SHP77 (cell line): ENCODE data around the gene LACTBL1.
A peak's percentile ranks its signal among the peaks of the same experiment; 100 is the strongest.
"Not testable (repeated sequence)": the region's sequence is repeated elsewhere in the genome, so short reads cannot be mapped to it uniquely, and the experiment has no call there.

Experiments used
- DNase-seq, 2 experiments: peaks; one replicate each; lab custom pipeline; 2025; lab: John Stamatoyannopoulos, UW

The LACTBL1 gene, protein sequence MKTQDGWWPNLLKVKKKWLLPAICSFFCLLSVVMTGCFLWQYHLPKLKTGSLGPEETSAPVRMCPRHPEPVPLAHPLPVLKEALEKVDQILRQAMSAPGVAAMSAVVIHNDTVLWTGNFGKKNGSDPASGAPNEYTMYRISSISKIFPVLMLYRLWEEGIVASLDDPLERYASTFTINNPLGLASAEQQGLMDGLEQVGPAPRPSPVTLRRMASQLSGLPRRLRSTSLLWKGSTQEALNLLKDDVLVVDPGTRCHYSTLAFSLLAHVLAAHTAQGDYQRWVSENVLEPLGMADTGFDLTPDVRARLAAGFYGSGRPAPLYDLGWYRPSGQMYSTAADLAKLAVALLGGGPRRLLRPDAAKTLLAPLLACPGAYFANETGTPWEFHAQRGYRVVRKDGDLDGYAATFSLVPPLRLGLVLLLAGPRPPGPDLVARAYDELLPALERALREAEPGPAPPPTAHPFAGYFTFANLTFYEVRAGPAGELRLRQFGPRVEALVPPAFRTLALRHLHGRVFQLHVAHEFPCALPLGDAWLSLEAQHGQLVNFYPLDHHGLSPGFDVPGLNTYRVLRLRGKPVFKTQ

DNA sequence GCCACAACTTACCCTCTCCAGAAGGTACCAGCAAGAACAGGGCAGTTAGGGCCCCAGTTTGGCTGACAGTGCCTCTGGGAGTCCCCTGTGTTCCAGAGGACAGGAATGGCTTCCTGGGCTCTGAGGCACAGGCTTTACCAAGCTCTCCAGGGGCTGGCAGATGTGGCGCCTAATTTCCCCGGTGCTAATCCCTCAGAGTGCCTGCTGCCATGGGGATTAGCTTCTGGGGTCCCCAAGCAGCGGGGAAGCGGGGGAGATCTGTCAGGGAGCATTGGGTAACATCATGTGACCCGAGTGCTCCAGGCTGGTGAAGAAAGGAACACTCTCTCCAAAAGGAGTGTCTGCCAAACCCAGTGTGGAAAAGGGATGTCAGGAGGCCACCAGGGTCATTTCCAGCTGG, at the start of gene LACTBL1:
Gene LACTBL1 (minus strand): TSS at position 107 of the 400 bp plus-strand sequence. CDS start 550 bp downstream, outside the sequence.
- DNase-seq = no peak

DNA sequence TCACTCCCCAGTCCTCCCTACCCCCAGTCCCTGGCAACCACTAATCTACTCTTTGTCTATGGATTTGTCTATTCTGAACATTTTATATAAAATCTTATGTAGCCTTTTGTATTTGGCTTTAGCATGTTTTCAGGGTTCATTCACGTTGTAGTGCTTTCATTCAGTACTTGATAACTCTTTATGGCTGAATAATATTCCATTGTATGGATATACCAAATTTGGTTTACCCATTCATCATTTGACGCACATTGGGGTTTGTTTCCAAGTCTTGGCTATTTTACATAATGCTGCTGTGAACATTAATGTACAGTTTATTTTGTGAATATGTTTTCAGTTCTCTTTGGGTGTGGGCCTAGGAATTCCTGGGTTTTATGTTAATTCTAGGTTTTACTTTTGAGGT, 49.2 kb upstream of the LACTBL1 start:
- no peak for DNase-seq

DNA sequence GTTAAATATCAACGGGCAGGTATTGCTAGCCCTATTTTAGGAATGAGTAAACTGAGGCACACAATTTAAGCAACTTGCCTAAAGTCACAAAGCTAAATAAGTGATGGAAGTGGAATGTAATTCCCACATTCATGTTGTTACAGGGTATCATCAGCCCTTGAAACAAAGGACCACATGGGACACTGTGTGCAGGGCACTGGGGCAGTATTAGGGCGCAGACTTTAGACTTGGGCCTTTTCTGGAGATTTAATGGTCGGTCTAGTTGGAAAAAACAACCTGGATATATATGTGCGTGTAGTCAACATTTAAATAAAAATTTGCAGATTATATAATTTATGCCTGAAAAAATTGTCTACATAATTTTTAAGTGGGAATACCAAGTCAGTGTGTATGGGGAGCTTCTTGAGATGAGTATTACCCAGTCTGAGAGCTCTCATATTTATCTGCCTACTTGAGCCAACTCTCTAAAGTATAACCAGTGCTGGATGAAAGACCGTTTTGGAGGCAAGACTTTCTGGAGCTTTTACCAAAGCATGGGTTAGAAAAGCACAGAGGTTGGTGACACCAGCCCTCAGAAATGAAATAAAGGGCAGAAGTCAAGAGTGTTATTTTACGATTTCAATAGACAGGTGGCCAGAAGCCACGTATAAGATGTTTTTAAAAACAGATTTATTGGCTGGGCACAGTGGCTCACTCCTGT, 48.2 kb upstream of the LACTBL1 start:
- DNase-seq = peak in 1 of 2 experiments; percentile 2

DNA sequence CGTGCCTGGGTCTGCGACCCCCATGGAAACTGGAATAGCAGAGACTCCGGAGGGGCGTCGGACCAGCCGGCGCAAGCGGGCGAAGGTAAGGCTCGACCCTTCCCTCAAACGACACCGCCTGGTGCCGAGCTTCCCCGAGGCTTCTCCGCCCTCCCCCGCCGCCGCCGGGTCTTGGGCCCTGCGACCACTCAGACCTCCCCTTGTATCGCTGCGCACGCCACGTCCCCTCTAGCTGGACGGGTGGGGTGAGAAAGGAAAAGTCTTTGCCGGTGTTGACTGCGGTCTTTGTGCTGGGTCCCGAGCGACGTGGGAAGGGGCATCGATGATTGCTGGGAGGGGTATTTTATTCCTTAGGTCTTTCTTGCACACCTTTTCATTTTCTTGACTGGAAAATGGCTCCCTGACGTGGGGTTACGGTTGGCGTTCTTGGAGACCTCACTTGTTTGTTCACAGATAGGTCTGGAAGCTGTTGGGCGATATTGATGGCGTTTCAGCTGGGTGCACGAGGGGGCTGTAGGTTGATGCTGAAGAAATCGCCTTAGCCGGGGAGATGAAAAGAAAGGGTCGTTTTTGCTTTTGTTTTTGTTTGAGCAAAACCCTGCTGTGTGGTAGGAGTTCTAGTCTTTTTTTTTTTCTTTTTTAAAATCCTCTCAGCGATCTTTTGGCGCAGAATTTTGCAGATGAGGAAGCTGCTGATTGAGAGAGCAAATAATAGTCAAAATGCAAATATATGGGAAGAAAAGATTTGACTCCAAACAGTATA, 47.4 kb upstream of the LACTBL1 start:
- peak; percentile 21 to 24 for DNase-seq

DNA sequence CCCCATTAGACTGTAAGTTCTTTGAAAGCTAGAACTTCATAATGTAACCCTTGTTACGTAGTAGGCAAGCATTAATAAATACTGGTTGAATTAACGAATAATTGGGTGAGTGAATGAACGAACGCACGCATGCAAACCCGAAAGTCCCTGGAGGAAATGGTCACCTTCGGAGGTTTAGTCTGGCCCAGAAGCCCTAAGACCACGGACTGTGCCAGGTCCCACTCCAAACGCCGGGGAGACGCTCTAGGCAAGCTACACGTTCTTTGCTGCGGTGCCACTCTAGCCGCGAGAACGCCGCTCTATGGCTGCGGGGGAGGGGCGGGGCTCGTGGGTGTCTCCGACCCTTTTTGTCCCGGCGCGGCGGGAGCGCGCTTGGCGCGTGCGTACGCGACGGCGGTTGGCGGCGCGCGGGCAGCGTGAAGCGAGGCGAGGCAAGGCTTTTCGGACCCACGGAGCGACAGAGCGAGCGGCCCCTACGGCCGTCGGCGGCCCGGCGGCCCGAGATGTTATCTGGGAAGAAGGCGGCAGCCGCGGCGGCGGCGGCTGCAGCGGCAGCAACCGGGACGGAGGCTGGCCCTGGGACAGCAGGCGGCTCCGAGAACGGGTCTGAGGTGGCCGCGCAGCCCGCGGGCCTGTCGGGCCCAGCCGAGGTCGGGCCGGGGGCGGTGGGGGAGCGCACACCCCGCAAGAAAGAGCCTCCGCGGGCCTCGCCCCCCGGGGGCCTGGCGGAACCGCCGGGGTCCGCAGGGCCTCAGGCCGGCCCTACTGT, 46.6 kb upstream of the LACTBL1 start, which contains the start of gene KDM1A:
Gene KDM1A (plus strand): TSS at position 375 of the 769 bp plus-strand sequence. CDS start 129 bp downstream, at position 504.
- DNase-seq = peak; percentile 97 to 98

DNA sequence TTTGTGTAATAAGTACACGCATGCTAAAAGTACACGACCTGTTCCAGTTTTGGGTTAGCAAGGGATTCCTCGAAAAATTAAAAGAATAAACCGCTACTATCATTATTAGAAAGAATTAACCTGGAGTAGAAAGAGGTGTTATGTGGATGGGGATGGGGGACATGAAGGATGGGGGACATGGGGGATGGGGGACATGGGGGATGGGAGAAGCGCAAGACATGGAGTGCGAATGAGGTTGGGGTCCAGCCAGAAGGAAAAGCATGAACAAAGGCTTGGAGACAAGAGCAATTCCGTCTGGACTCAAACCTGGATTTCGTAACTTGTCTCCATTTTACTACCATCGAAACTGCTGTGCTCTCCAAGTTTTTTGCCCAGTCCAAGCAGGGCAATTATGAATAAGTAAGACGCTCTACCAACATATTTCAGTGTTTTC, 46.0 kb upstream of the LACTBL1 start:
- DNase-seq = no peak

DNA sequence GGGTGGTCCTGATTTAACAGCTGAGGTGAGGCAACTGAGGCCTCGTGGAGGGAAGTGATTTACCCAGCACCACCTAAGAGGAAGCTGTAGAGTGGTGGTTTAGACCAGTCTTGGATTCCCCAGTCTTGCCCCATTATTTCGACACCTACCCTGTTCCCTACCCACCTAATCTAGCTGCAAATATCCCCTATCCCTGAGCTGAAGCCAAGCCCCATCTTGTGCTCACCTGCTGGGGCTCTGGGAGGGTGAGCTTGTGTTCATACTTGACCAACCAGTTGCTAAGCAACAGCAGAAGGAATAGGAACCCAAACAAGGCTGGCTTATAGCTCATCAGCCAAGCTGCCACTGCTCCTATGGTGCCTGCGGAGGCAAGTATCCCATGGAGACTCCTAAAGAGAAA, 41.0 kb upstream of the LACTBL1 start:
- DNase-seq = peak; percentile 82 to 90

DNA sequence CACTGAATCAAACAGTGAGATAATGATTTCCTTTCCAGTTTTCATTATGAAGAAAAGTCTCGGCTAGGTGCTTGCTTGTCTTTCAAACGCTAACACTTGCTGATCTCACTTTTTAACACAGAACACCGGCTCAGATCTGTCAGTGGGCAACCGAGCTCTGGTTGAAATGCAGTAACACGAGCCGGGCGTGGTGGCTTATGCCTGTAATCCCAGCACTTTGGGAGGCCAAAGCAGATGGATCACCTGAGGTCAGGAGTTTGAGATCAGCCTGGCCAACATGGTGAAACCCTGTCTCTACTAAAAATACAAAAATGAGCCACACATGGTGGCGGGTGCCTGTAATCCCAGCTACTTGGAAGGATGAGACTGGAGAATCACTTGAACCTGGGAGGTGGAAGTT, 37.4 kb upstream of the LACTBL1 start:
- not testable (repeated sequence) for DNase-seq

DNA sequence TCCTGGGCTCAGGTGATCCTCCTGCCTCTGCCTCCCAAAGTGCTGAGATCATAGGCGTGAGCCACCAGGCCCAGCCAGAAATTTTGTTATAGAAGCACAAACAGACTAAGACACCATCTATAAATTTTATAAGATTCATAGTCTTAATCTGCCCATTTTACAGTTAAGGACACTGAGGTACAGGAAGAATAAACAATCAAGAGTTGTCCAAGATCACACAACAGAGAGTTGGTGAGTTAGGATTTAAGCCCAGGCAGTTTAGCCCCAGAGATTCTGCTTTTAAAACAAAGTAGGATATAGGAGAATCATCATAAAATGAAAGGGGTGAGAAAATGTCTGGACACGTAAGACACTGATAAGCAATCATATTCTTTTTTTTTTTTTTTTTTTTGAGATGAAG, 36.2 kb upstream of the LACTBL1 start:
- no peak for DNase-seq

DNA sequence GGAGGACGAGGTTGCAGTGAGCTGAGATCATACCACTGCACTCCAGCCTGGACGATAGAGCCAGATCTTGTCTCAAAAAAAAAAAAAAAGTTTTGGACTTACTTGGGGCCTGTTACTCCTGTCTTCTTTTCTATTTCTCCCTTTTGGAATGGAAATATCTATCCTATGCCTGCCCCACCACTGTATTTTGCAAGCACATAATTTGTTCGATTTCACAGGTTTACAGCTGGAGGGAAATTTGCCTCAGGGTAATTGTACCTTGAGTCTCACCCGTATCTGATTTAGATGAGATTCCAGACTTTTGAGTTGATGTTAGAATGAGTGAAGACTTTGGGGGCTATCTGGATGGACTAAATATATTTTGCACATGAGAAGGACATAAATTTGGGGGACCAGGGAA, 34.4 kb upstream of the LACTBL1 start:
- DNase-seq = no peak

DNA sequence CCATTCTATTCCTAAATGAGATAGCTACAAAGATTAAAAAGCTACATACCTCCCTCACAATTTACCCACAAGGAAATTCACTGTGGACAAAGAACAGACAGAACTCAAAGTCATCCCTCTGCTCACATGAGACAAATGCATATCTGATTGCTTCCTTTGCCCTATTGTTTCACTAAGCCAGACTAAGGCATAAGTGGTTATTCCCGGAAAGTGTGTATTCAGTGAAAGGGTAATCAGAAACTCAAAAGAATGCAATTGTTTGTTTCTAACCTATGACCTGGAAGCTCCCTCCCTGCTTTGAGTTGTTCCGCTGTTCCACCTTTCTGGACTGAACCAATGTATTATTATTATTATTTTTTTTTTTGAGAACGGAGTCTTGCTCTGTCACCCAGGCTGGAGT, 32.1 kb upstream of the LACTBL1 start:
- not testable (repeated sequence) for DNase-seq

DNA sequence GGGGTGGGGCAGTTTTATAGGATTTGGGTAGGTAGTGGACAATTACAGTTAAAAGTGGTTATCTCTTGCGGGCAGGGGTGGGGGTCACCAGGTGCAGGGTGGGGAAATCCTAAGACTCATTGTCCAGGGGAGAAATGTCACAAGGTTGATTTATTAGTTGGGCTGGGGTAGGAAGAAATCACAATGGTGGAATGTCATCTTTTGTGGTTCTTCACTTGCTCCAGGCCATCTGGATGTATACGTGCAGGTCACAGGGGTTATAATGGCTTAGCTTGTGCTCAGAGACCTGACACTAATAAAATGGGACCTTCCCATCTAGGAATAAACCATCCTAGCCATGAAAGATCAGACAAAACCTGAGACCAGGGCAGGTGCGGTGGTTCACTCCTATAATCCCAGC, 31.4 kb upstream of the LACTBL1 start:
- no peak for DNase-seq

DNA sequence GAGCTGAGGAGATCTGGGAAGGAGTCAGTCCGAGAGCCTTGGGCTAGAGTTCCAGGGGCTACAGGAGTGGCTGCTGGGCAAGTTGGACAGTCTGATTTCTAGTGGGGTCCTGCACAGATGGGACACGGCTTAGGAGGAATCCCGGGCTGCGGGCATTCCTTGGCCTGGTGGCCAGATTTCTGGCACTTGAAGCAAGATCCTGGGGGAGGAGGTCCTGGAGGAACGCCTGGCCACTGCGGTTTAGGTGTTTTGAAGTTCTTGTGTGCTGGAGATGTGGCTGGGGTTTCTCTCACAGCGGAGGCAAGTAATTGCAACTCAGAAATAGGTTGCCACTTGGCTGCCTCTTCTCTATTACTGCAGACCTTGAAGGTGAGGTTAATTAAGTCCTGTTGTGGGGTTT, 29.6 kb upstream of the LACTBL1 start:
- DNase-seq = not testable (repeated sequence)

DNA sequence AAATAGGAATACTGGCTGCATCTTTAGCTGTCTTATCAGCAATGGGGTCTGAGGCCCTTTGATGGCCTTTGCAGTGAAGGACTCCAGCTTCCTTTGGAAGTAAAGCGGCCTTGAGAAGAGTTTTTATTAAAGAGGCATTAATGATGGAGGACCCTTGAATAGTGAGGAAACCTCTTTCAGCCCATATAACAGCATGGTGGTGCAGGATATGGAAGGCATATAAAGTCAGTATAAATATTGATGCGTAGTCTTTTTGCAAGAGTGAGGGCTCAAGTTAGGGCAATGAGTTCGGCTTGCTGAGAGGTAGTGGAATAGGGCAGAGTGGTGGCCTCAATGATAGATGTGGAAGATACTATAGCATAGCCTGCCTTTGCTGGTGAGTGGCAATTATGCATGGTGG, 27.5 kb upstream of the LACTBL1 start:
- not testable (repeated sequence) for DNase-seq

DNA sequence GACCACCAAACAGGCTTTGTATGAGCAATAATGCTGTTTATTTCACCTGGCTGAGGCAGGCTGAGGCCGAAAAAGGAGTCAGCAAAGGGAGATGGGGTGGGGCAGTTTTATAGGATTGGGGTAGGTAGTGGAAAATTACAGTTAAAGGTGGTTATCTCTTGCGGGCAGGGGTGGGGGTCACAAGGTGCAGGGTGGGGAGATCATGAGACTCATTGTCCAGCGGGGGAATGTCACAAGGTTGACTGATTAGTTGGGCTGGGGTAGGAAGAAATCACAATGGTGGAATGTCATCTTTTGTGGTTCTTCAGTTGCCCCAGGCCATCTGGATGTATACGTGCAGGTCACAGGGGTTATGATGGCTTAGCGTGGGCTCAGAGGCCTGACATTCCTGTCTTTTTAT, 24.9 kb upstream of the LACTBL1 start:
- not testable (repeated sequence) for DNase-seq

DNA sequence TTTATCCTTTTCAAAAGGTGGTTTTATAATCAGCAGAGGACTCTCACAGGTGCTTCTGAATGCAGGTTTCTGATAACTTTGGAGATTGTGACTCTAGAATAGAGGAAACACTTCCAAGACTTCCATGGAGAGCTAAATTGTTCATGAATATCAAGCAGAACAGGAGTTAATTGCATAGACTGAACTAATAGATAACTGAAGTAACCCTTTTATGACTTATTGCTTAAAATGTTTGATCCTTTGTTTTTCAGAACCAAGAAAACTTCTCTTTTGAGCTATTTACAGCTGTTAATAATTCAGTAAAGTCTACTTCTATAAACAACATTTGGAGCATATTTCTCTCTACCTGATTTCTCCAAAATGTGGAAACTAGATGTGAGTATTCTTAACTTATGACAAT, 23.1 kb upstream of the LACTBL1 start:
- DNase-seq = no peak

DNA sequence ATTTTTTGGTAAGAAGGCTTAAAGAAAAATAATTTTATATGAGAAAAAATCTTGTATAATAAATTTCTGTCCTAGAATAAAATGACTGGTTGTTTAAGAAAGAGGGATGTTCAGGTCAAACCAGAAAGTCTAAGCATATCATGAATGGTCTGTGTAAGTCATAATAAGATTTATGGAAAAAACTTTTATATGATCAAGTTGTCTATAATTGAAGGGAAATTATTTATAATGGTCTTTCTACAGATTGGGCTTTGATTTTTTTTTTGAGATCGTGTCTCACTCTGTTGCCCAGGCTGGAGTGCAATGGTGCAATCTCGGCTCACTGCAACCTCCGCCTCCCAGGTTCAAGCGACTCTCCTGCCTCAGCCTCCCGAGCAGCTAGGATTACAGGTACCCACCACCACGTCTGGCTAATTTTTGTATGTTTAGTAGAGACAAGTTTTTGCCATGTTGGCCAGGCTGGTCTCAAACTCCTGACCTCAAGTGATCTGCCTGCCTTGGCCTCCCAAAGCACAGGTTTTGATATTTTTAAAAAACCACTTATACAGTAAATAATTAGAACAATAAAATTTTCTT, 20.6 kb upstream of the LACTBL1 start:
- DNase-seq = not testable (repeated sequence)

DNA sequence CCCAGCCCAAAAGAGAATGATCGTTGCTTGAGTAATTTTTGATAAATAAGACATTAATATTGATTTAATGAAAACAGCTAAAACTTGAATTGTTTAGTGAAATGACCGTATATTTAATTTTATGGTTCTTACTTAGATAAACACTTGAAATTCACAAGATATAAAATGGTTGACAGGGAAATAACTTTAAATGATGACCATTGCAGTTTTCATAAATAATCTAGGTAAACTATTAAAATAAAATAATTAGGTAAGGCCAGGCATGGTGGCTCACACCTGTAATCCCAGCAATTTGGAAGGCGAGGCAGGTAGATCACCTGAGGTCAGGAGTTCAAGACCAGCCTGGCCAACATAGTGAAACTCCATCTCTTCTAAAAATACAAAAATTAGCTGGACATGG, 19.7 kb upstream of the LACTBL1 start:
- not testable (repeated sequence) for DNase-seq

DNA sequence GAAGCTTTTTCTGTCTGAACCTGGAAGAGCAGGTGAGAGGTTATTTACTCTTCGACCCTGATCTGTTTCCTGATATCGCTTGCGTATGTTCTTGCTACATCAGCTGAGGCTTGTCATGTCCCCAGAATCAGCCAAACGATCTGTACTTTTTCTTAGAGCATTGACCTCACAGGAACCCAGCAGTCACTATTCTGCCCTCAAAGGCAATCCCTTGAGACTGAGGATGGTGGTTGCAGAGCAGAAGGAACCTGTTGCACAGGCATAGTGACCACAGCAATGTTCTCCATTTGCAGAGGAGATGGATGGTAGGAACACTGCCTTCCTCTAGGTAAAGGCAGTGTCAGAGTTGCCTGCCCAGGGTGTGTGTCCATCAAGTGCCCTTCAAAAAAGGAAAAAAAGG, 11.3 kb upstream of the LACTBL1 start:
- DNase-seq = no peak

DNA sequence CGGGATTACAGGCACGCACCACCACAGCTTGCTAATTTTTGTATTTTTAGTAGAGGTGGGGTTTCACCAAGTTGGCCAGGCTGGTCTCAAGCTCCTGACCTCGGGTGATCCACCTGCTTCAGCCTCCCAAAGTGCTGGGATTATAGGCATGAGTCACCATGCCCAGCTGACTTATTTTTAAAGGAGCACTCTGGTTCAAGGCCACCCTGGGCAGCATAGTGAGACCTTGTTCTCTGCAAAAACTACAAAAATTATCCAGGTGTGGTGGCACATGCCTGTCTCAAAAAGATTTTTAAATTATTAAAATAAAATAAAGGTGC, 7.8 kb upstream of the LACTBL1 start:
- not testable (repeated sequence) for DNase-seq

DNA sequence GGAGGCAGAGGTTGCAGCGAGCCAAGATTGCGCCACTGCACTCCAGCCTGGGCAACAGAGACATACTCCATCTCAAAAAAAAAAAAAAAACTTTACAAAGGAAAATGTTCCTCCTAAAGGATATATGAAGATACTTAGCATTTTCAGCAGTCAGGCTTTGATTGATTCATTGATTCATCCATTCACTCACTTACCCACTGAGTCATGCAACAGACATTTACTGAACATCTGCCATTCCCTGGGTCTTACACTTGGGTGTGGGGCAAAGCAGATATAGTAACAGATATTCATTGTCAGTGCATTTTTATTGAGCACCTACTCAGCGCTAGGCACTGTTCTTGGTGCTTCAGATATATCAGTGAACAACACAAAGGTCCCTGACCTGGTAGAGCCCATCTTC, 5.6 kb upstream of the LACTBL1 start:
- no peak for DNase-seq
